DND-41 (cell line): Measurements from ENCODE around the gene SEPTIN11.

Source experiments
- ATAC-seq: fragments of 200-7000 bp; cut with Tn5 transposase; 3 replicates; pipeline ENCODE4 v1.9.1; 2021; ENCODE audit warnings: low read depth; ENCODE audit not compliant: insufficient read depth
- DNase-seq: peaks from one replicate; pipeline ENCODE4 v3.0.0-alpha.2; 2020
- H2AFZ ChIP-seq: 2 replicates; pipeline ENCODE4 v1.6.0; 2012; ENCODE audit warnings: low read depth, low read length
- H3K27ac ChIP-seq: 2 replicates; pipeline ENCODE4 v1.5.1; 2012; ENCODE audit warnings: low read length, inconsistent platforms
- H3K27me3 ChIP-seq: fragments of 200-600 bp; sonication (generic); 2 replicates; pipeline ENCODE4 v1.6.0; 2012; ENCODE audit warnings: low read length, mild to moderate bottlenecking, inconsistent platforms; ENCODE audit not compliant: insufficient read depth, poor library complexity
- H3K36me3 ChIP-seq: 2 replicates; pipeline ENCODE4 v1.5.1; 2012; ENCODE audit warnings: low read length, inconsistent platforms; ENCODE audit not compliant: insufficient read depth
- H3K4me1 ChIP-seq: 2 replicates; pipeline ENCODE4 v1.5.1; 2012; ENCODE audit warnings: mild to moderate bottlenecking, low read length; ENCODE audit not compliant: insufficient read depth
- H3K4me2 ChIP-seq: 2 replicates; pipeline ENCODE4 v1.6.0; 2012; ENCODE audit warnings: mild to moderate bottlenecking, moderate library complexity, low read length, inconsistent platforms; ENCODE audit not compliant: insufficient read depth
- H3K4me3 ChIP-seq, 2 experiments: fragments of 200-600 bp in 1 of 2; shearing (Covaris generic) in 1 of 2; 2 replicates each; pipeline ENCODE4 v1.5.1; 2012 to 2016; ENCODE audit warnings: inconsistent platforms in 2 of 2, low read length in 2 of 2, mild to moderate bottlenecking in 2 of 2, low read depth in 1 of 2, moderate library complexity in 1 of 2
- H3K79me2 ChIP-seq: 2 replicates; pipeline ENCODE4 v1.6.0; 2012; ENCODE audit warnings: low read length, inconsistent platforms; ENCODE audit not compliant: insufficient read depth
- H3K9ac ChIP-seq: 2 replicates; pipeline ENCODE4 v1.6.0; 2012; ENCODE audit warnings: low read depth, mild to moderate bottlenecking, inconsistent platforms, low read length, moderate library complexity
- H3K9me3 ChIP-seq: 2 replicates; pipeline ENCODE4 v1.5.1; 2012; ENCODE audit warnings: low read length, moderate library complexity, mild to moderate bottlenecking, inconsistent platforms; ENCODE audit not compliant: insufficient read depth, severe bottlenecking
- H4K20me1 ChIP-seq: 2 replicates; pipeline ENCODE4 v1.6.0; 2012; ENCODE audit warnings: low read length; ENCODE audit not compliant: insufficient read depth
- CTCF ChIP-seq: IDR thresholded peaks from 2 replicates; pipeline ENCODE4 v1.5.1; 2012; ENCODE audit warnings: borderline replicate concordance, low read length, moderate library complexity, mild to moderate bottlenecking; ENCODE audit not compliant: poor library complexity, severe bottlenecking; ENCODE audit errors: extremely low read depth
- EZH2 ChIP-seq: IDR thresholded peaks from 3 replicates; pipeline ENCODE4 v1.6.1; 2012; ENCODE audit warnings: borderline replicate concordance, low read depth, mild to moderate bottlenecking, moderate library complexity, low read length, inconsistent platforms; ENCODE audit not compliant: severe bottlenecking

The SEPTIN11 gene

DNA sequence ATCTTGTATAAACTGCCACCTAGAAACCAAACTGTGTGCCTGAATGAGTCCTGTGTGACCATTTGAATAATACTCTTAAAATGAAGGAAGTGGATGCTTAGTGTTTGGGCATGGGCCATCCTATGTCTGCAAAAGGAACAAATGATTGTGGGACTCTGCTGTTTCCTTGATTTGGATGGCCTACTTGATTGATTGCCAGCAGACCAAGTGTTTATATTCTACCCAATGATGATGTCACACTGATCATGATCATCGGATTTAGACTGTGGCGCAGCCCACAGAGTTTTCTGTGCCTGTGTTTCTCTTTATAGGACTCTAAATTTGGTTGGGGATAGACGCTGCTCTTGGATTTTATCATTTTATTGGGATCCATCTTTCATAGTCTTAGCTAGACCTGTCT is 4.4 kb downstream of the SEPTIN11 start:
- TF ChIP-seq CTCF (no peak), EZH2 (no peak)
- H3K9me3 ChIP-seq, result peaks cover 3% of the 10 kb centered on the region
- H3K4me3 ChIP-seq, result no peak overlapping the region
- H3K79me2 ChIP-seq, result no peaks in the 10 kb centered on the region
- no peak overlapping the region for H3K9ac ChIP-seq
- H3K27me3 ChIP-seq, result no peaks in the 10 kb centered on the region
- no peak overlapping the region for H2AFZ ChIP-seq
- no peaks in the 10 kb centered on the region for H3K36me3 ChIP-seq
- H3K4me1 ChIP-seq, result no peaks in the 10 kb centered on the region
- no peak overlapping the region for H3K4me2 ChIP-seq
- no peak for ATAC-seq
- DNase-seq, result no peak
- no peak overlapping the region for H3K27ac ChIP-seq
- H4K20me1 ChIP-seq, result no peaks in the 10 kb centered on the region

GRCh38 chr4:76954489-76954888 is 4.9 kb downstream of the SEPTIN11 start:
- Histone ChIP-seq H3K27ac (no peak overlapping the region), H3K4me2 (no peak overlapping the region)

GRCh38 chr4:76955182-76955581 is 5.6 kb downstream of the SEPTIN11 start:
- H4K20me1 ChIP-seq, result no peaks in the 10 kb centered on the region
- DNase-seq (no peak), ATAC-seq (no peak)
- no peak overlapping the region for H2AFZ ChIP-seq
- H3K36me3 ChIP-seq, result no peaks in the 10 kb centered on the region
- no peaks in the 10 kb centered on the region for H3K4me1 ChIP-seq
- no peaks in the 10 kb centered on the region for H3K9me3 ChIP-seq
- H3K27ac ChIP-seq, result no peak overlapping the region
- TF ChIP-seq EZH2, result no peak
- TF ChIP-seq CTCF, result no peak
- no peaks in the 10 kb centered on the region for H3K79me2 ChIP-seq
- no peak overlapping the region for H3K4me2 ChIP-seq
- no peak overlapping the region for H3K9ac ChIP-seq
- H3K4me3 ChIP-seq, result no peak overlapping the region
- H3K27me3 ChIP-seq, result no peaks in the 10 kb centered on the region

More at GRCh38 chr4:76954489-76954888, 4.9 kb downstream of the SEPTIN11 start:
- Histone ChIP-seq H2AFZ (no peak overlapping the region), H3K79me2 (no peaks in the 10 kb centered on the region), H3K36me3 (no peaks in the 10 kb centered on the region), H3K4me1 (no peaks in the 10 kb centered on the region), H3K27me3 (no peaks in the 10 kb centered on the region), H4K20me1 (no peaks in the 10 kb centered on the region), H3K9ac (no peak overlapping the region), H3K9me3 (no peaks in the 10 kb centered on the region), H3K4me3 (no peak overlapping the region)
- no peak for ATAC-seq
- no peak for DNase-seq
- no peak for TF ChIP-seq CTCF
- no peak for TF ChIP-seq EZH2

DNA sequence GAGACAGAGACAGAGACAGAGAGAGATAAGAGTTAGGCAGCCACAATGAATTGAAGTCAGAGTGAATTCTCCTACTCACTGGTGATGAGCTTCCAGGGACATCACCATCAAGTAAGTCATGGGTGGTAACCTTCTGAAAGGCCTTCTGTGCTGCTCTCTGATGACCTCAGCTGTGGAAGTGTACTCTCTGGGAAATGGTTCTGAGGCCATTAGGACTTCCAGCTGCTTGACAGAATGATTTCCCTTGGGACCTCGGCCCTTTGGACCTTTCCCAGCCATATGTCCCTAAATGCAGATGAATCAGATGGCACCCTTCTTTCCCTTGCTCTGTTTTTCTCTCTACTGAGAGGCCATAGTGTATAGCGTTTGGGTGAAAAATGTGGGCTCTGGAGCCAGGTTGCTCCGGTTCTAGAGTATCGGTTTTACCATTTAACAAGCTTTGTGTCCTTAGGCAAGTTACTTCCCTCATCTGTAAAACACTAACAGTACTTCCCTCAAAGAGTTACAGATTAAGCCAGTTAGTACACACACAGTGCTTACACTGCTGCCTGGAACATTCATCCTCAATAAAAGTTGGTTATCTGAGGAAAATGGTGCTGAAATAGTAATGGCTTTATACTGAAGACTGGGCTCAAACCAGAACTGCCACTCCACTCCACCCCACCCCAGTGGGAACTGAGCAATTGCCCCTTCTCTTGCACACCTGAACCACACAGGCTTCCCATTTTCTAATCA is 7.6 kb downstream of the SEPTIN11 start:
- Histone ChIP-seq H3K4me2 (no peak overlapping the region), H2AFZ (no peak overlapping the region), H3K9me3 (no peaks in the 10 kb centered on the region), H3K9ac (no peak overlapping the region), H3K4me1 (no peaks in the 10 kb centered on the region), H3K27me3 (no peaks in the 10 kb centered on the region), H4K20me1 (no peaks in the 10 kb centered on the region), H3K36me3 (no peaks in the 10 kb centered on the region), H3K79me2 (no peaks in the 10 kb centered on the region), H3K27ac (no peak overlapping the region), H3K4me3 (no peak overlapping the region)
- ATAC-seq (no peak), DNase-seq (no peak)
- no peak for TF ChIP-seq EZH2
- TF ChIP-seq CTCF, result no peak
